ENCODE results near the gene TMA7B. TPM values are rescaled to one million over a fixed set of nuclear protein-coding genes. Genes with fewer than 3 reads are reported as not detected.

Gene TMA7B
- total and polyA plus RNA-seq, 11 donors: 0.24 TPM; not detected in 10

GRCh38 chr22:40009951-40010671 lies 49.9 kb downstream of the TMA7B start:
- TF ChIP-seq POLR2A (IDR thresholded peaks at IDR 0.05) (no peak), CTCF (IDR thresholded peaks at IDR 0.05) (no peak)
- intact Hi-C loops (cut with DNase I): loop anchor here in 1 of 10 donors (10.0 kb wide), 1 partner anchor 55 kb away; no protein-coding TSS in a partner anchor
- Histone ChIP-seq H3K4me1 (peaks cover 0 to 10% (median 0%) of the 10 kb centered on the region in 12 donors), H3K9me3 (no peaks in the 10 kb centered on the region), H3K27me3 (peaks cover 0 to 44% (median 13%) of the 10 kb centered on the region in 9 donors), H3K27ac (no peak overlapping the region), H3K4me3 (no peak overlapping the region), H3K36me3 (no peaks in the 10 kb centered on the region)
- no peak for DNase-seq
- 40 to 44% (median 42%) methylated on average over 24 of the region's 24 CpGs for WGBS, 4 donors
- no peak for ATAC-seq

GRCh38 chr22:40010746-40011145 lies 50.5 kb downstream of the TMA7B start:
- intact Hi-C loops (cut with DNase I): loop anchor here in 1 of 10 donors (10.0 kb wide), 1 partner anchor 56 kb away; no protein-coding TSS in a partner anchor
- ATAC-seq (no peak), DNase-seq (peak in 1 of 5 donors; percentile 2)
- Histone ChIP-seq H3K27ac (no peak overlapping the region), H3K9me3 (no peaks in the 10 kb centered on the region), H3K4me3 (no peak overlapping the region), H3K27me3 (peaks cover 0 to 42% (median 13%) of the 10 kb centered on the region in 9 donors), H3K4me1 (peaks cover 0 to 10% (median 0%) of the 10 kb centered on the region in 12 donors), H3K36me3 (no peaks in the 10 kb centered on the region)
- 79 to 86% (median 82%) methylated on average over 6 of the region's 6 CpGs for WGBS, 4 donors
- no peak for TF ChIP-seq CTCF (IDR thresholded peaks at IDR 0.05)
- TF ChIP-seq POLR2A (IDR thresholded peaks at IDR 0.05): no peak

Other genes starting within 250 kb of the TMA7B start
- not detected for gene ENTHD1, start 66.6 kb upstream of the TMA7B start, total RNA-seq
- gene ENTHD1, start 66.6 kb upstream of the TMA7B start, polyA plus RNA-seq: not detected
- gene GRAP2, start 59.3 kb upstream of the TMA7B start, total RNA-seq: 1 to 10 TPM in 4 of 9 donors, under 1 TPM in 4, not detected in 1; 0.24 to 5.0 (median 1.2) TPM
- under 1 TPM; 0.30 to 0.57 TPM for gene GRAP2, start 59.3 kb upstream of the TMA7B start, polyA plus RNA-seq
- 1 to 10 TPM; 1.3 to 6.6 (median 3.1) TPM for gene FAM83F, start 34.6 kb downstream of the TMA7B start, total RNA-seq
- gene FAM83F, start 34.6 kb downstream of the TMA7B start, polyA plus RNA-seq: 1 to 10 TPM; 1.7 to 2.5 TPM
- 10 to 100 TPM; 32.7 to 62.4 (median 41.1) TPM for gene TNRC6B, start 217.5 kb downstream of the TMA7B start, total RNA-seq
- gene TNRC6B, start 217.5 kb downstream of the TMA7B start, polyA plus RNA-seq: 10 to 100 TPM; 13.2 to 18.3 TPM